EL (cell line): ENCODE measurements around the gene SUSD5.
"Not testable (repeated sequence)": the region's sequence is repeated elsewhere in the genome, so short reads cannot be mapped to it uniquely, and the experiment has no call there.

Experiments used
- DNase-seq: peaks from one replicate; pipeline ENCODE4 v3.0.0-alpha.2; 2016

SUSD5 gene

GRCh38 chr3:33111581-33111980, 107.0 kb downstream of the SUSD5 start:
- no peak for DNase-seq

GRCh38 chr3:33106854-33107253, 111.8 kb downstream of the SUSD5 start:
- DNase-seq = not testable (repeated sequence)

GRCh38 chr3:33105341-33105948, 113.2 kb downstream of the SUSD5 start:
- no peak for DNase-seq

- DNase-seq = no peak
Measured at GRCh38 chr3:33104803-33105202, 113.8 kb downstream of the SUSD5 start.

- DNase-seq = no peak
Measured at GRCh38 chr3:33103480-33103879, 115.1 kb downstream of the SUSD5 start.

GRCh38 chr3:33103034-33103433, 115.6 kb downstream of the SUSD5 start:
- DNase-seq = no peak

- DNase-seq = no peak
Measured at GRCh38 chr3:33100229-33100628, 118.4 kb downstream of the SUSD5 start.
